WTC11 (cell line): ENCODE measurements around the gene EHMT1. TPM values are rescaled to one million over a fixed set of nuclear protein-coding genes. Genes with fewer than 3 reads are reported as not detected.
A peak's percentile ranks its signal among the peaks of the same experiment; 100 is the strongest.
"Not testable (repeated sequence)": the region's sequence is repeated elsewhere in the genome, so short reads cannot be mapped to it uniquely, and the experiment has no call there.

Experiments used
- ATAC-seq: fragments of 200-7000 bp; cut with Tn5 transposase; 2 replicates; pipeline ENCODE4 v1.10.0; 2021; ENCODE audit warnings: mild to moderate bottlenecking, moderate library complexity
- CTCF ChIA-PET: fragments of 300-600 bp; sonication (Branson Sonifier 250); formaldehyde crosslinking; loops from one replicate; lab custom pipeline; 2021; ENCODE audit warnings: antibody characterized with exemption; lab: Charles Lee
- POLR2A ChIA-PET: fragments of 350-600 bp; sonication (Branson Sonifier 250); formaldehyde crosslinking; loops from one replicate; lab custom pipeline; 2021; ENCODE audit warnings: antibody characterized with exemption; lab: Charles Lee
- DNase-seq: peaks from one replicate; pipeline ENCODE4 v3.0.0; 2021; ENCODE audit warnings: low spot score
- H3K27ac Mint-ChIP-seq: 2 replicates; pipeline ENCODE4 v1.8.0; 2021; ENCODE audit warnings: mixed read lengths
- H3K27me3 Mint-ChIP-seq: 2 replicates; pipeline ENCODE4 v1.8.0; 2021; ENCODE audit warnings: low read depth, mild to moderate bottlenecking, moderate library complexity, mixed read lengths
- H3K36me3 Mint-ChIP-seq: 2 replicates; pipeline ENCODE4 v1.8.0; 2021; ENCODE audit warnings: mixed read lengths
- H3K4me1 Mint-ChIP-seq: 2 replicates; pipeline ENCODE4 v1.8.0; 2022; ENCODE audit warnings: mixed read lengths
- H3K4me3 Mint-ChIP-seq: 2 replicates; pipeline ENCODE4 v1.8.0; 2021; ENCODE audit warnings: mild to moderate bottlenecking, moderate library complexity, mixed read lengths
- H3K9me3 Mint-ChIP-seq: 2 replicates; pipeline ENCODE4 v1.8.0; 2021; ENCODE audit warnings: mixed read lengths
- AFF4 ChIP-seq: sonication (generic); formaldehyde crosslinking; IDR thresholded peaks from 2 replicates; pipeline ENCODE4 v1.8.1; 2023; ENCODE audit warnings: mild to moderate bottlenecking, missing genetic modification reagents, borderline replicate concordance
- ATF1 ChIP-seq: sonication (generic); formaldehyde crosslinking; IDR thresholded peaks from 2 replicates; pipeline ENCODE4 v1.8.1; 2023; ENCODE audit warnings: mild to moderate bottlenecking, moderate library complexity, missing genetic modification reagents
- ATF2 ChIP-seq: sonication (generic); formaldehyde crosslinking; IDR thresholded peaks from 2 replicates; pipeline ENCODE4 v1.8.1; 2022; ENCODE audit warnings: low read depth, missing genetic modification reagents, borderline replicate concordance
- E2F1 ChIP-seq: sonication (generic); formaldehyde crosslinking; IDR thresholded peaks from 2 replicates; pipeline ENCODE4 v1.8.0; 2022; ENCODE audit warnings: mild to moderate bottlenecking, missing genetic modification reagents
- FOXP1 ChIP-seq: sonication (generic); formaldehyde crosslinking; IDR thresholded peaks from 2 replicates; pipeline ENCODE4 v1.8.0; 2022; ENCODE audit warnings: missing genetic modification reagents, mild to moderate bottlenecking, moderate library complexity, borderline replicate concordance
- PREB ChIP-seq: sonication (generic); formaldehyde crosslinking; IDR thresholded peaks from 2 replicates; pipeline ENCODE4 v1.8.1; 2022; ENCODE audit warnings: mild to moderate bottlenecking, missing genetic modification reagents, moderate library complexity, borderline replicate concordance
- USF2 ChIP-seq: sonication (generic); formaldehyde crosslinking; IDR thresholded peaks from 2 replicates; pipeline ENCODE4 v1.8.1; 2023; ENCODE audit warnings: mild to moderate bottlenecking, missing genetic modification reagents, moderate library complexity
- ZBTB21 ChIP-seq: sonication (generic); formaldehyde crosslinking; IDR thresholded peaks from 2 replicates; pipeline ENCODE4 v1.8.1; 2023; ENCODE audit warnings: mild to moderate bottlenecking, missing genetic modification reagents, borderline replicate concordance
- ZNF263 ChIP-seq: sonication (generic); formaldehyde crosslinking; IDR thresholded peaks from 2 replicates; pipeline ENCODE4 v1.8.1; 2022; ENCODE audit warnings: low read depth, mild to moderate bottlenecking, moderate library complexity, missing genetic modification reagents
- ZNF281 ChIP-seq: sonication (generic); formaldehyde crosslinking; IDR thresholded peaks from 2 replicates; pipeline ENCODE4 v1.8.0; 2023; ENCODE audit warnings: mild to moderate bottlenecking, missing genetic modification reagents
- total RNA-seq: library from RNA; stranded (reverse); gene quantifications from 3 replicates; pipeline ENCODE4 v1.2.3, GENCODE V29; 2021
- TF ChIP-seq, protein P1 (sequence below): sonication (generic); formaldehyde crosslinking; IDR thresholded peaks from 2 replicates; pipeline ENCODE4 v1.8.0; 2022; ENCODE audit warnings: mild to moderate bottlenecking, missing genetic modification reagents
- TF ChIP-seq, protein P2 (sequence below): fragments of 250-450 bp; sonication (Bioruptor Pico); IDR thresholded peaks from 2 replicates; pipeline ENCODE4 v1.8.0; 2021; ENCODE audit warnings: mild to moderate bottlenecking

Gene EHMT1
- total RNA-seq, 1 experiment from 2014 or later = 170 TPM

DNA sequence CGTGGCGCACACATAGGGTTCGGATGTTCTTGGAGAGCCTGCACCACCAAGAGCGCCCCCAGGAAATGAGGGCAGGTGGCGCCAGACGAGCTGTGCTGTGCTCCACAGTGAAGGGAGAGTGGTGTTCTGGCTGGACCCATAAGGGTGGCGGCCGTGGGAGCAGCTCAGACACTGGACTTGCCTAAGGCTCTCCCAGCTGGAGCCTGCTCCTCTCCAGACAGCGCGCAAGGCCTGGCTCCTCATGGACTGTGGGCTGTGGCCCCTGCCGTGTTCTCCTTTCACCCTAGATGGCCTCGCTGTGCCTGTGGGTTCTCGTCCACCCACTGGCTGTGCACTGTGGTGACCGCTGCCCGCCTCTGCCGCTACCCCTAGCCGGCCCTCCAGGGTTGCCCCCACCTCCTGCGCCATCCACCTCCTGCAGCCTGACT, 92.9 kb downstream of the EHMT1 start (continued):
- no peak for TF ChIP-seq ATF2 (CRISPR knock-in tag)
- TF ChIP-seq USF2 (CRISPR knock-in tag) = no peak
- no peak for TF ChIP-seq ZNF263 (CRISPR knock-in tag)
- no peak for TF ChIP-seq PREB

GRCh38 chr9:137715321-137715720, 96.5 kb downstream of the EHMT1 start:
- peaks cover 3% of the 10 kb centered on the region for H3K4me1 Mint-ChIP-seq
- TF ChIP-seq ZNF281 (CRISPR knock-in tag) (no peak), FOXP1 (CRISPR knock-in tag) (no peak), ZBTB21 (CRISPR knock-in tag) (no peak)
- H3K27ac Mint-ChIP-seq = peak overlapping the region; percentile 27; the same call in 1 of the 2 replicates
- H3K4me3 Mint-ChIP-seq = no peak overlapping the region
- ATAC-seq (no peak), DNase-seq (no peak)
- CTCF ChIA-PET = no interaction called here
- peaks cover 72% of the 10 kb centered on the region for H3K36me3 Mint-ChIP-seq
- POLR2A ChIA-PET = no interaction called here
- no peaks in the 10 kb centered on the region for H3K27me3 Mint-ChIP-seq
- peaks cover 26% of the 10 kb centered on the region for H3K9me3 Mint-ChIP-seq

DNA sequence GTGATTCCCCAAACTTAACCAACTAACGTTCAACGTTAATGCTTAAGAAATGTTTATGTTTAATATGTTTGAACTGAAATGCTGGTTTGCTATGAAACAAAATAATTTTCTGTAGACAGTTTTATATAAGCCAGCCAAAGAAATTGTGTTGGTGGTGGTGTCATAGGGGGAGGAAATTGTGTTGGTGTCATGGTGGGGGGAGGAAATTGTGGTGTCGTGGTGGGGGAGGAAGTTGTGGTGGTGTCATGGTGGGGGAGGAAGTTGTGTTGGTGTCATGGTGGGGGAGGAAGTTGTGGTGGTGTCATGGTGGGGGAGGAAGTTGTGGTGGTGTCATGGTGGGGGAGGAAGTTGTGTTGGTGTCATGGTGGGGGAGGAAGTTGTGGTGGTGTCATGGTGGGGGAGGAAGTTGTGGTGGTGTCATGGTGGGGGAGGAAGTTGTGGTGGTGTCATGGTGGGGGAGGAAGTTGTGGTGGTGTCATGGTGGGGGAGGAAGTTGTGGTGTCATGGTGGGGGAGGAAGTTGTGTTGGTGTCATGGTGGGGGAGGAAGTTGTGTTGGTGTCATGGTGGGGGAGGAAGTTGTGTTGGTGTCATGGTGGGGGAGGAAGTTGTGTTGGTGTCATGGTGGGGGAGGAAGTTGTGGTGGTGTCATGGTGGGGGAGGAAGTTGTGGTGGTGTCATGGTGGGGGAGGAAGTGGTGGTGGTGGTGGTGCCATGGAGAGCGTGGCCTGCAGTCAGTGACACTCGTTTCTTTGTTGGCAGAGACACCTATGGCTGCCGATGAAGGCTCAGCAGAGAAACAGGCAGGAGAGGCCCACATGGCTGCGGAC, 97.3 kb downstream of the EHMT1 start:
- H3K4me1 Mint-ChIP-seq, H3K27ac Mint-ChIP-seq, ATAC-seq, POLR2A ChIA-PET, CTCF ChIA-PET, DNase-seq, H3K4me3 Mint-ChIP-seq, H3K27me3 Mint-ChIP-seq: not testable (repeated sequence)
- peaks cover 77% of the 10 kb centered on the region for H3K36me3 Mint-ChIP-seq
- H3K9me3 Mint-ChIP-seq = peaks cover 26% of the 10 kb centered on the region

DNA sequence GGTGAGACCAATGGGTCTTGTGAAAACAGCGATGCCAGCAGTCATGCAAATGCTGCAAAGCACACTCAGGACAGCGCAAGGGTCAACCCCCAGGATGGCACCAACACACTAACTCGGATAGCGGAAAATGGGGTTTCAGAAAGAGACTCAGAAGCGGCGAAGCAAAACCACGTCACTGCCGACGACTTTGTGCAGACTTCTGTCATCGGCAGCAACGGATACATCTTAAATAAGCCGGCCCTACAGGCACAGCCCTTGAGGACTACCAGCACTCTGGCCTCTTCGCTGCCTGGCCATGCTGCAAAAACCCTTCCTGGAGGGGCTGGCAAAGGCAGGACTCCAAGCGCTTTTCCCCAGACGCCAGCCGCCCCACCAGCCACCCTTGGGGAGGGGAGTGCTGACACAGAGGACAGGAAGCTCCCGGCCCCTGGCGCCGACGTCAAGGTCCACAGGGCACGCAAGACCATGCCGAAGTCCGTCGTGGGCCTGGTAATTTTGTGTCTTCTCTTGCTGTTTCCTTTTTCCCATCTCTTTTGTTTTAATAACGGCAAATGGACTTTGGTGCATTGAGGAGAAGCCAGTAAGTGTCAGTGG, 98.0 kb downstream of the EHMT1 start:
- H3K27me3 Mint-ChIP-seq = no peaks in the 10 kb centered on the region
- no peak for DNase-seq
- peaks cover 78% of the 10 kb centered on the region for H3K36me3 Mint-ChIP-seq
- H3K27ac Mint-ChIP-seq = no peak overlapping the region
- no peak for ATAC-seq
- ChIA-PET CTCF (no interaction called here), POLR2A (no interaction called here)
- peaks cover 3% of the 10 kb centered on the region for H3K4me1 Mint-ChIP-seq
- H3K4me3 Mint-ChIP-seq = no peak overlapping the region
- H3K9me3 Mint-ChIP-seq = peaks cover 30% of the 10 kb centered on the region
- TF ChIP-seq ZNF263 (CRISPR knock-in tag) = no peak
- TF ChIP-seq E2F1 (CRISPR knock-in tag) = no peak
- no peak for TF ChIP-seq USF2 (CRISPR knock-in tag)
- TF ChIP-seq, protein P1, sequence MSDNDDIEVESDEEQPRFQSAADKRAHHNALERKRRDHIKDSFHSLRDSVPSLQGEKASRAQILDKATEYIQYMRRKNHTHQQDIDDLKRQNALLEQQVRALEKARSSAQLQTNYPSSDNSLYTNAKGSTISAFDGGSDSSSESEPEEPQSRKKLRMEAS (CRISPR knock-in tag) = no peak
- TF ChIP-seq, protein P2, sequence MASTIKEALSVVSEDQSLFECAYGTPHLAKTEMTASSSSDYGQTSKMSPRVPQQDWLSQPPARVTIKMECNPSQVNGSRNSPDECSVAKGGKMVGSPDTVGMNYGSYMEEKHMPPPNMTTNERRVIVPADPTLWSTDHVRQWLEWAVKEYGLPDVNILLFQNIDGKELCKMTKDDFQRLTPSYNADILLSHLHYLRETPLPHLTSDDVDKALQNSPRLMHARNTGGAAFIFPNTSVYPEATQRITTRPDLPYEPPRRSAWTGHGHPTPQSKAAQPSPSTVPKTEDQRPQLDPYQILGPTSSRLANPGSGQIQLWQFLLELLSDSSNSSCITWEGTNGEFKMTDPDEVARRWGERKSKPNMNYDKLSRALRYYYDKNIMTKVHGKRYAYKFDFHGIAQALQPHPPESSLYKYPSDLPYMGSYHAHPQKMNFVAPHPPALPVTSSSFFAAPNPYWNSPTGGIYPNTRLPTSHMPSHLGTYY (CRISPR knock-in tag) = no peak
- no peak for TF ChIP-seq ATF1
- TF ChIP-seq AFF4 (CRISPR knock-in tag) = no peak
